HCT116 (cell line): ENCODE data around the gene ARRDC5. TPM values are rescaled to one million over a fixed set of nuclear protein-coding genes. Genes with fewer than 3 reads are reported as not detected.
"Not testable (repeated sequence)": the region's sequence is repeated elsewhere in the genome, so short reads cannot be mapped to it uniquely, and the experiment has no call there.

ENCODE experiments used
- ATAC-seq: fragments of 200-7000 bp; cut with Tn5 transposase; 2 replicates; pipeline ENCODE4 v1.9.1; 2020; ENCODE audit warnings: mild to moderate bottlenecking, moderate library complexity
- BruUV-seq: library from RNA; stranded (reverse); fragments of 400-500 nt; replicated peaks from 2 replicates; lab custom pipeline; 2021; lab: Mats Ljungman, UMichigan
- CTCF ChIA-PET: fragments of 300-600 bp; sonication (Branson Sonifier 250); formaldehyde crosslinking; loops from one replicate; lab custom pipeline; 2021; ENCODE audit warnings: antibody characterized with exemption; lab: Charles Lee
- POLR2A ChIA-PET: fragments of 300-600, 350-600 bp; sonication (Branson Sonifier 250); formaldehyde crosslinking; loops from one replicate; lab custom pipeline; 2021; ENCODE audit warnings: antibody characterized with exemption; lab: Charles Lee
- RAD21 ChIA-PET, 2 experiments: fragments of 300-600 bp; sonication (Branson Sonifier 250); formaldehyde crosslinking; loops; one replicate each; lab custom pipeline; 2023; ENCODE audit warnings: low total read pairs in 2 of 2; ENCODE audit not compliant: uncharacterized antibody in 2 of 2, unreplicated experiment in 2 of 2, low non-redundant PET in 1 of 2; lab: Charles Lee
- DNase-seq: peaks from one replicate; pipeline ENCODE4 v3.0.0-alpha.2; 2010; ENCODE audit warnings: low read depth, low spot score
- H2AFZ ChIP-seq: fragments of 200-600 bp; shearing (Covaris generic), sonication (generic); 2 replicates; pipeline ENCODE4 v1.6.1; 2017; ENCODE audit warnings: low read depth, mixed run types, mixed read lengths, antibody characterized with exemption, low read length; ENCODE audit not compliant: poor library complexity, severe bottlenecking
- H3K27ac ChIP-seq: 2 replicates; pipeline ENCODE4 v1.5.1; 2012; ENCODE audit warnings: low read depth, low read length
- H3K27me3 ChIP-seq: fragments of 200-600 bp; sonication (generic); 2 replicates; pipeline ENCODE4 v1.6.1; 2016; ENCODE audit warnings: mixed run types, low read length, mixed read lengths; ENCODE audit not compliant: insufficient read depth
- H3K36me3 ChIP-seq, 2 experiments: fragments of 200-500 bp in 1 of 2; fragments of 200-600 bp in 1 of 2; sonication (Bioruptor generic) in 1 of 2; sonication (generic) in 1 of 2; 2 replicates each; pipeline versions ENCODE4 v1.5.1 to v1.6.1; 2014 to 2016; ENCODE audit warnings: low read length in 2 of 2, inconsistent platforms in 1 of 2, mixed read lengths in 1 of 2, mixed run types in 1 of 2; ENCODE audit not compliant: insufficient read depth in 2 of 2, control insufficient read depth in 1 of 2
- H3K4me1 ChIP-seq, 2 experiments: fragments of 200-600 bp in 1 of 2; sonication (generic) in 1 of 2; 2 replicates each; pipeline versions ENCODE4 v1.5.1 to v1.6.1; 2012 to 2017; ENCODE audit warnings: low read length in 2 of 2, inconsistent platforms in 1 of 2, mild to moderate bottlenecking in 1 of 2, mixed read lengths in 1 of 2, mixed run types in 1 of 2, moderate library complexity in 1 of 2; ENCODE audit not compliant: insufficient read depth in 2 of 2, control insufficient read depth in 1 of 2
- H3K4me2 ChIP-seq: fragments of 200-600 bp; sonication (generic); 2 replicates; pipeline ENCODE4 v1.6.1; 2017; ENCODE audit warnings: mixed run types, low read length, mixed read lengths
- H3K4me3 ChIP-seq, 2 experiments: fragments of 200-600 bp in 1 of 2; sonication (generic) in 1 of 2; replicated peaks in 1 of 2; 2 replicates each; pipeline ENCODE4 v1.5.1; 2011 to 2016; ENCODE audit warnings: low read length in 2 of 2, control low read depth in 1 of 2, low read depth in 1 of 2, mild to moderate bottlenecking in 1 of 2, mixed read lengths in 1 of 2, mixed run types in 1 of 2
- H3K79me2 ChIP-seq: fragments of 200-600 bp; sonication (generic); 2 replicates; pipeline ENCODE4 v1.6.1; 2017; ENCODE audit warnings: mild to moderate bottlenecking, mixed run types, low read length, moderate library complexity, mixed read lengths; ENCODE audit not compliant: insufficient read depth
- H3K9ac ChIP-seq: fragments of 200-600 bp; sonication (generic); 2 replicates; pipeline ENCODE4 v1.6.1; 2016; ENCODE audit warnings: low read length, mixed read lengths
- H3K9me2 ChIP-seq: fragments of 200-600 bp; sonication (generic), shearing (Covaris generic); 2 replicates; pipeline ENCODE4 v1.6.1; 2017; ENCODE audit warnings: mixed run types, mild to moderate bottlenecking, moderate library complexity; ENCODE audit not compliant: insufficient read depth
- H3K9me3 ChIP-seq, 2 experiments: fragments of 200-500 bp in 1 of 2; fragments of 200-600 bp in 1 of 2; sonication (Bioruptor generic) in 1 of 2; sonication (generic) in 1 of 2; 2 replicates each; pipeline ENCODE4 v1.6.1; 2014 to 2017; ENCODE audit warnings: low read length in 2 of 2, mixed read lengths in 2 of 2, inconsistent platforms in 1 of 2, low read depth in 1 of 2, mild to moderate bottlenecking in 1 of 2, mixed run types in 1 of 2, moderate library complexity in 1 of 2; ENCODE audit not compliant: control insufficient read depth in 1 of 2, insufficient read depth in 1 of 2
- H4K20me1 ChIP-seq: fragments of 200-600 bp; sonication (generic), shearing (Covaris generic); 2 replicates; pipeline ENCODE4 v1.6.1; 2017; ENCODE audit warnings: mixed run types, mild to moderate bottlenecking, moderate library complexity; ENCODE audit not compliant: insufficient read depth
- intact Hi-C: fragments of 100-400 bp; cut with micrococcal nuclease; formaldehyde crosslinking; loops from 2 replicates; pipeline ENCODE4 v1.10.0; 2022
- total RNA-seq: library from RNA; stranded (reverse); gene quantifications from one replicate; pipeline ENCODE4 v1.2.1, GENCODE V29; 2021; ENCODE audit not compliant: unreplicated experiment

The ARRDC5 gene
- total RNA-seq, 1 experiment from 2014 or later: not detected

- H3K9ac ChIP-seq, DNase-seq, H3K4me3 ChIP-seq, H3K27me3 ChIP-seq, RAD21 ChIA-PET, H3K4me2 ChIP-seq, H3K9me3 ChIP-seq, H4K20me1 ChIP-seq, intact Hi-C loops, BruUV-seq, H2AFZ ChIP-seq, H3K9me2 ChIP-seq, H3K27ac ChIP-seq, H3K4me1 ChIP-seq, ATAC-seq: not testable (repeated sequence)
- ChIA-PET POLR2A (interaction anchor here (1.2 to 1.6 kb wide), 4 partner anchors 9 to 13 kb away, joined by 3 to 5 read pairs (median 3); partner anchors contain the start of gene PLIN3), CTCF (interaction anchor here (0.7 kb wide), 1 partner anchor 175 kb away, joined by 3 read pairs; no protein-coding TSS in a partner anchor)
- Histone ChIP-seq H3K36me3 (peaks cover 32 to 44% of the 10 kb centered on the region in 2 experiments), H3K79me2 (peaks cover 14% of the 10 kb centered on the region; the same call in 1 of the 2 replicates)
Observed at GRCh38 chr19:4856468-4856867, 46.2 kb downstream of the ARRDC5 start.

- H3K4me3 ChIP-seq, H2AFZ ChIP-seq, RAD21 ChIA-PET, H3K9me2 ChIP-seq, H3K79me2 ChIP-seq, BruUV-seq, H3K27me3 ChIP-seq, H3K9ac ChIP-seq, H3K4me2 ChIP-seq, intact Hi-C loops, H3K9me3 ChIP-seq, ATAC-seq, H4K20me1 ChIP-seq, DNase-seq, H3K4me1 ChIP-seq, H3K27ac ChIP-seq: not testable (repeated sequence)
- POLR2A ChIA-PET: interaction anchor here (0.8 to 1.2 kb wide), 3 partner anchors 11 to 40 kb away, joined by 3 to 5 read pairs (median 4); partner anchors contain the start of gene PLIN3
- H3K36me3 ChIP-seq: peaks cover 38 to 42% of the 10 kb centered on the region in 2 experiments
- CTCF ChIA-PET: interaction anchor here (1.2 to 4.8 kb wide), 3 partner anchors 13 to 44 kb away, joined by 5 to 63 read pairs (median 10); no protein-coding TSS in a partner anchor
Observed at GRCh38 chr19:4853506-4853905, 49.2 kb downstream of the ARRDC5 start.
